ENCODE data around the gene AOPEP.

- TF ChIP-seq CTCF (IDR thresholded peaks at IDR 0.05), result no peak
- TF ChIP-seq POLR2A (IDR thresholded peaks at IDR 0.05), result no peak
Observed at GRCh38 chr9:94714494-94714893, 12.0 kb upstream of the AOPEP start.
